Liver (tissue), 9 donors: ENCODE data around the gene ANTXR2. TPM values are rescaled to one million over a fixed set of nuclear protein-coding genes. Genes with fewer than 3 reads are reported as not detected.

Experiments used
- DNase-seq: peaks from one replicate; pipeline ENCODE4 v3.0.0-alpha.2; 2017; ENCODE audit warnings: low spot score
- H3K27ac ChIP-seq, 2 donors: one replicate each; pipeline ENCODE4 v1.7.0; 2013; ENCODE audit warnings: inconsistent platforms in 2 of 2, low read length in 2 of 2, control low read depth in 1 of 2, low read depth in 1 of 2, mild to moderate bottlenecking in 1 of 2
- H3K27me3 ChIP-seq, 4 donors: one replicate each; pipeline versions ENCODE4 v1.6.1 to v1.7.0; 2013; ENCODE audit warnings: low read length in 3 of 4, inconsistent platforms in 1 of 4, mild to moderate bottlenecking in 1 of 4, moderate library complexity in 1 of 4; ENCODE audit not compliant: control insufficient read depth in 4 of 4, insufficient read depth in 4 of 4
- H3K36me3 ChIP-seq, 4 donors: one replicate each; pipeline versions ENCODE4 v1.6.1 to v1.7.0; 2013; ENCODE audit warnings: low read length in 3 of 4, mild to moderate bottlenecking in 3 of 4, low read depth in 1 of 4, moderate library complexity in 1 of 4; ENCODE audit not compliant: control insufficient read depth in 4 of 4, insufficient read depth in 3 of 4
- H3K4me1 ChIP-seq, 4 donors: one replicate each; pipeline versions ENCODE4 v1.6.1 to v1.7.0; 2013; ENCODE audit warnings: low read length in 3 of 4, mild to moderate bottlenecking in 3 of 4, moderate library complexity in 1 of 4; ENCODE audit not compliant: control insufficient read depth in 4 of 4, insufficient read depth in 4 of 4
- H3K4me3 ChIP-seq, 3 donors: one replicate each; pipeline versions ENCODE4 v1.6.1 to v1.7.0; 2013; ENCODE audit warnings: low read length in 3 of 3, control low read depth in 1 of 3, low read depth in 1 of 3, mild to moderate bottlenecking in 1 of 3
- H3K9ac ChIP-seq, 2 donors: one replicate each; pipeline ENCODE4 v1.7.0; 2013; ENCODE audit warnings: low read length in 2 of 2, mild to moderate bottlenecking in 2 of 2, moderate library complexity in 2 of 2, control low read depth in 1 of 2, low read depth in 1 of 2
- H3K9me3 ChIP-seq, 4 donors: one replicate each; pipeline versions ENCODE4 v1.6.1 to v1.7.0; 2013; ENCODE audit warnings: low read length in 3 of 4; ENCODE audit not compliant: control insufficient read depth in 4 of 4
- CTCF ChIP-seq: fragments of 150-350 bp; IDR thresholded peaks from 2 replicates; pipeline ENCODE4 v1.5.1; 2017; ENCODE audit warnings: improper control_type of control experiment, low read depth, low read length; ENCODE audit not compliant: missing input control
- EGR1 ChIP-seq, 2 donors: IDR thresholded peaks; 2 replicates each; pipeline ENCODE4 v1.6.1; 2016 to 2018; ENCODE audit warnings: antibody characterized with exemption in 2 of 2, low read depth in 2 of 2
- FOXA1 ChIP-seq: IDR thresholded peaks from 2 replicates; pipeline ENCODE4 v1.6.1; 2016; ENCODE audit warnings: antibody characterized with exemption
- FOXA2 ChIP-seq: IDR thresholded peaks from 2 replicates; pipeline ENCODE4 v1.6.1; 2016; ENCODE audit warnings: antibody characterized with exemption
- GABPA ChIP-seq, 2 donors: IDR thresholded peaks in 1 of 2; conservative IDR thresholded peaks in 1 of 2; 2 replicates each; pipeline ENCODE4 v1.6.1; 2016; ENCODE audit warnings: antibody characterized with exemption in 2 of 2, mild to moderate bottlenecking in 1 of 2, moderate library complexity in 1 of 2
- HNF4A ChIP-seq, 2 donors: conservative IDR thresholded peaks; 2 replicates each; pipeline ENCODE4 v1.6.1; 2016; ENCODE audit warnings: antibody characterized with exemption in 2 of 2, mild to moderate bottlenecking in 2 of 2
- HNF4G ChIP-seq: IDR thresholded peaks from 2 replicates; pipeline ENCODE4 v1.6.1; 2016; ENCODE audit warnings: antibody characterized with exemption
- JUND ChIP-seq, 2 donors: IDR thresholded peaks; 2 replicates each; pipeline ENCODE4 v1.6.1; 2016; ENCODE audit warnings: antibody characterized with exemption in 2 of 2
- NR2F2 ChIP-seq: IDR thresholded peaks from 2 replicates; pipeline ENCODE4 v1.6.1; 2016; ENCODE audit warnings: antibody characterized with exemption
- RAD21 ChIP-seq, 2 donors: IDR thresholded peaks; 2 replicates each; pipeline ENCODE4 v1.6.1; 2016; ENCODE audit warnings: antibody characterized with exemption in 2 of 2, mild to moderate bottlenecking in 2 of 2
- REST ChIP-seq: IDR thresholded peaks from 2 replicates; pipeline ENCODE4 v1.6.1; 2016; ENCODE audit warnings: antibody characterized with exemption, mild to moderate bottlenecking
- RXRA ChIP-seq, 2 donors: IDR thresholded peaks; 2 replicates each; pipeline ENCODE4 v1.6.1; 2017 to 2018; ENCODE audit warnings: antibody characterized with exemption in 2 of 2, mild to moderate bottlenecking in 1 of 2
- SP1 ChIP-seq: IDR thresholded peaks from 2 replicates; pipeline ENCODE4 v1.6.1; 2018; ENCODE audit warnings: antibody characterized with exemption, mild to moderate bottlenecking
- TAF1 ChIP-seq: conservative IDR thresholded peaks from 2 replicates; pipeline ENCODE4 v1.6.1; 2016; ENCODE audit warnings: antibody characterized with exemption, mild to moderate bottlenecking
- YY1 ChIP-seq: IDR thresholded peaks from 2 replicates; pipeline ENCODE4 v1.6.1; 2016; ENCODE audit warnings: antibody characterized with exemption, mild to moderate bottlenecking
- WGBS: extraction: QIAGEN DNeasy Blood & Tissue Kit; methylation state at CpG from one replicate; pipeline ENCODE4 v1.1.7; 2013; 5-methylcytosine and 5-hydroxymethylcytosine counted together
- polyA plus RNA-seq, 2 donors: library from polyadenylated mRNA; stranded (reverse) in 1 of 2; unstranded in 1 of 2; fragments of 200-250 nt in 1 of 2; fragments of >200 nt in 1 of 2; fragmentation: Nextera tagmentation in 1 of 2; extraction: Ambion mirVana in 1 of 2; gene quantifications; one replicate each; pipeline versions ENCODE4 v1.2.1 to v1.2.3, GENCODE V29; 2013 to 2015
- total RNA-seq, 2 donors: library from RNA; depleted of rRNA; stranded (reverse); fragments of >200 nt; gene quantifications; one replicate each; pipeline ENCODE4 v1.2.3, GENCODE V29; 2014
- TF ChIP-seq, protein P1 (sequence below): IDR thresholded peaks from 2 replicates; pipeline ENCODE4 v1.6.1; 2016; ENCODE audit warnings: antibody characterized with exemption
- TF ChIP-seq, protein P2 (sequence below): IDR thresholded peaks from 2 replicates; pipeline ENCODE4 v1.6.1; 2016; ENCODE audit warnings: antibody characterized with exemption
- TF ChIP-seq, protein P3 (sequence below): IDR thresholded peaks from 2 replicates; pipeline ENCODE4 v1.6.1; 2016; ENCODE audit warnings: antibody characterized with exemption
- donor health status: healthy.
- donor health status: healthy.
- donor health status: healthy.
- donor health status: healthy.
- donor health status: healthy.

The ANTXR2 gene
- total and polyA plus RNA-seq, 4 donors = 16.1 to 30.5 (median 21.3) TPM

DNA sequence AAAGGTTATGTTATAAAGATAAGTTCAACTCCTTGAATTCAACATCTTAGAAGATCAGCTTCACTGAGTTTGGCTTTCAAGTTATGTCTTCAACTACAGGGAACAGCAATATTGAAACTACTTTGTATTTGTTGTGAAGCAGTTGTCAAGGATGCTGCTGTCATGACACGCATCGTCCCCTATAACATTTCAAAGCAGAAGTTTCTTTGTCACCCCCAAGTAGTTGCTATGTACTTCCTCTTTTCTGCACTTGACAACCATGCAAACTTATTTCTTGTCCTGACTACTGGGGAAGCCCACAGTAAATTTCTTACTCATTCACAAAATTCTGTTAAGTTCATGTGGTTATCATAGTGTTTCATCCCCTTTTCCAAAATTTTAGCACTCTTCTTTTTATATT lies 14.3 kb downstream of the ANTXR2 start:
- no peaks in the 10 kb centered on the region for H3K9me3 ChIP-seq
- no peak for TF ChIP-seq HNF4G
- TF ChIP-seq RXRA (IDR thresholded peaks at IDR 0.05) = no peak
- TF ChIP-seq SP1 = no peak
- TF ChIP-seq TAF1 = no peak
- TF ChIP-seq GABPA (IDR thresholded peaks at IDR 0.05 in 1 of 2, conservative IDR thresholded peaks at IDR 0.05 in 1 of 2) = no peak
- TF ChIP-seq CTCF = no peak
- no peak for TF ChIP-seq NR2F2
- TF ChIP-seq JUND (IDR thresholded peaks at IDR 0.05) = no peak
- TF ChIP-seq, protein P1, sequence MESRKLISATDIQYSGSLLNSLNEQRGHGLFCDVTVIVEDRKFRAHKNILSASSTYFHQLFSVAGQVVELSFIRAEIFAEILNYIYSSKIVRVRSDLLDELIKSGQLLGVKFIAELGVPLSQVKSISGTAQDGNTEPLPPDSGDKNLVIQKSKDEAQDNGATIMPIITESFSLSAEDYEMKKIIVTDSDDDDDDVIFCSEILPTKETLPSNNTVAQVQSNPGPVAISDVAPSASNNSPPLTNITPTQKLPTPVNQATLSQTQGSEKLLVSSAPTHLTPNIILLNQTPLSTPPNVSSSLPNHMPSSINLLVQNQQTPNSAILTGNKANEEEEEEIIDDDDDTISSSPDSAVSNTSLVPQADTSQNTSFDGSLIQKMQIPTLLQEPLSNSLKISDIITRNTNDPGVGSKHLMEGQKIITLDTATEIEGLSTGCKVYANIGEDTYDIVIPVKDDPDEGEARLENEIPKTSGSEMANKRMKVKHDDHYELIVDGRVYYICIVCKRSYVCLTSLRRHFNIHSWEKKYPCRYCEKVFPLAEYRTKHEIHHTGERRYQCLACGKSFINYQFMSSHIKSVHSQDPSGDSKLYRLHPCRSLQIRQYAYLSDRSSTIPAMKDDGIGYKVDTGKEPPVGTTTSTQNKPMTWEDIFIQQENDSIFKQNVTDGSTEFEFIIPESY = no peak
- no peak for TF ChIP-seq FOXA1
- no peak for TF ChIP-seq REST
- TF ChIP-seq YY1 = no peak
- TF ChIP-seq, protein P2, sequence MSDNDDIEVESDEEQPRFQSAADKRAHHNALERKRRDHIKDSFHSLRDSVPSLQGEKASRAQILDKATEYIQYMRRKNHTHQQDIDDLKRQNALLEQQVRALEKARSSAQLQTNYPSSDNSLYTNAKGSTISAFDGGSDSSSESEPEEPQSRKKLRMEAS = no peak
- TF ChIP-seq, protein P3, sequence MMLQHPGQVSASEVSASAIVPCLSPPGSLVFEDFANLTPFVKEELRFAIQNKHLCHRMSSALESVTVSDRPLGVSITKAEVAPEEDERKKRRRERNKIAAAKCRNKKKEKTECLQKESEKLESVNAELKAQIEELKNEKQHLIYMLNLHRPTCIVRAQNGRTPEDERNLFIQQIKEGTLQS = no peak
- no peak for TF ChIP-seq EGR1 (IDR thresholded peaks at IDR 0.05; ENCODE audit: low read depth in 2 of 2)
- no peak for TF ChIP-seq FOXA2
- no peak for TF ChIP-seq HNF4A (conservative IDR thresholded peaks at IDR 0.05)
- no peak for TF ChIP-seq RAD21 (IDR thresholded peaks at IDR 0.05)
- H3K27me3 ChIP-seq = no peaks in the 10 kb centered on the region
- H3K36me3 ChIP-seq = peaks cover 0 to 15% (median 6%) of the 10 kb centered on the region in 4 donors
- no peak overlapping the region for H3K4me3 ChIP-seq
- no peak for DNase-seq
- H3K27ac ChIP-seq = no peak overlapping the region
- H3K9ac ChIP-seq = no peak overlapping the region
- WGBS = 76% methylated on average over 2 of the region's 2 CpGs
- peaks cover 0 to 4% (median 0%) of the 10 kb centered on the region in 4 donors for H3K4me1 ChIP-seq
